ENCODE data around the gene VWA8. TPM values are rescaled to one million over a fixed set of nuclear protein-coding genes. Genes with fewer than 3 reads are reported as not detected.

Gene VWA8
- total and polyA plus RNA-seq, 2 of the 8 experiments (the other 6 are each of a cell fraction or from before 2014, with no cell fraction given) = 5.9 to 19.6 TPM

- no peak for TF ChIP-seq USF2 (IDR thresholded peaks at IDR 0.05; ENCODE audit: low read length)
- no peak for TF ChIP-seq POLR2AphosphoS5 (IDR thresholded peaks at IDR 0.05; ENCODE audit: low read depth, low read length)
- TF ChIP-seq ZNF274 (IDR thresholded peaks at IDR 0.05; ENCODE audit: borderline replicate concordance, extremely low read depth, low read length) = no peak
- TF ChIP-seq CREB1 (IDR thresholded peaks at IDR 0.05) = no peak
- no peak for TF ChIP-seq HDAC6 (IDR thresholded peaks at IDR 0.05; ENCODE audit: low read depth, low read length)
Measured at GRCh38 chr13:41651413-41652058, 309.4 kb downstream of the VWA8 start (continued).
